Activated CD8-positive, alpha-beta memory T cell treated with anti-CD3 and anti-CD28 coated beads, Interleukin-2, amount 50 U/mL, for 48 hours (primary cell): ENCODE data around the gene MMP25.
"Not testable (repeated sequence)": the region's sequence is repeated elsewhere in the genome, so short reads cannot be mapped to it uniquely, and the experiment has no call there.

Source experiments
- DNase-seq: peaks from one replicate; pipeline ENCODE4 v3.0.0-alpha.2; 2020

Gene MMP25

DNA sequence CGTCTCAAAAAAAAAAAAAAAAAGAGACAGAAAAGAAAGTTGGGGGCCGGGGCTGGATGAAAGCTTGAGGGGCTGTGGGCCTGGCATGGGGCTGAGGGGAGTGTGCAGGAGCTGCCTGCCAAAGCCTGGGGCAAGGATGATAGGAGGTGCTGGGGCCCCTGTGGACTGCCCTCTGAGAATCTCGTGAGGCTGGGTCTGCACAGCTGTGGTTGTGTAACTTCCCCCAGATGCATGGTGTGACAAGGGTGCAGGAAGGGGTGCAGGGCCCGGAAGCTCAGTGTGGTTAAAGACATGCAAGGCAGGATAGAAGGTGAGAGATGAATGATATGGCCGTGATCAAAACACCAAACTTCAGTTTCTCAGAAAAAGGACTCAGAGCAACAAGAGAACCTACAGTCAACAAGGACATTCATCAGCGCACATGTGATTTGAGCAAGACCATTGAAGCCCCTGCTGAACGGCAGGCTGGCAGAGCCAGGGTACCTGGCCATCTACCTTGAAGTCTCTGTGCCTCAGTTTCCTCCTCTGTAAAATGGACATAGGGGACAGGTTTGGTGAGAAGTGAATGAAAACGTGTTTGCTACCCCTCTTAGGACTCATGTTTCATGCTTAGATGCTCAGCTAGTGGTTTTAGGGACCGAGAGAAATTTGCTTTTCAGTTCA, 28.6 kb downstream of the MMP25 start:
- peak; percentile 85 for DNase-seq

GRCh38 chr16:3075523-3075915, 29.2 kb downstream of the MMP25 start:
- no peak for DNase-seq

DNA sequence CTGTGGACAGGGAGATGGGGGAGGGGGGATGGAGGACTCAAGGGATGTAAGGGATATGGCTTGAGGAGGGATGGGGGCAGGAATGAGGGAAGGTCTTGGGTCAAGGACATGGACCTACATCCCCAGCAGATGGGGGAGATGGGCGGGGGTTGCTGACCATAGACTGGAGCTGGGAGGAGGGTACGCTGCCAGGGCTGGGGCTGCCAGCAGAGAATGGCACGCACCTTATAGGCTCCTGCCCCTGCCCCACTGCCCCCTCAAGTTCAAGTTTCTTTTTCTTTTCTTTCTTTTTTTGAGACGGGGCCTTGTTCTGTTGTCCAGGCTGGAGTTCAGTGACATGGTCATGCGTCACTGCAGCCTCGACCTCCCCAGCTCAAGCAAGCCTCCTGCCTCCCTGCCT, 29.6 kb downstream of the MMP25 start:
- DNase-seq = not testable (repeated sequence)

DNA sequence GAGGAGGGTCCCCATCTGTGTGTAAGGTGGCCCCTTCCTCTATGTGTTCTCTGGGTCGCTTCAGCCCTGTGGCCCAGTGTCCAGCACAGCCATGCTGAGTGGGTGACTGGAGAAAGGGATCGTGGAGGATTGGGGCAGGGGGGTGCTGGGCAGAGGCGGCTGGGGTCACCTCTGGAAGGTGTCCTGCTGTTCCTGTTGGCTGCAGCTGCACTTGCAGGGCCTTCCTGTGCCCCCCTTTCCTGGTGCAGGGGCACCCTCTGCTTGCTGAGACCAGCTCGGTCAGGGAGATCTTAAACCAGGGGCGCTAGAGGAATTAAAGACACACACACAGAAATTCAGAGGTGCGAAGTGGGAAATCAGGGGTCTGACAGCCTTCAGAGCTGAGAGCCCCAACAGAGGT, 30.2 kb downstream of the MMP25 start:
- DNase-seq = no peak

- DNase-seq = no peak
These were observed 33.7 kb downstream of the MMP25 start for GRCh38 chr16:3080024-3080423.

DNA sequence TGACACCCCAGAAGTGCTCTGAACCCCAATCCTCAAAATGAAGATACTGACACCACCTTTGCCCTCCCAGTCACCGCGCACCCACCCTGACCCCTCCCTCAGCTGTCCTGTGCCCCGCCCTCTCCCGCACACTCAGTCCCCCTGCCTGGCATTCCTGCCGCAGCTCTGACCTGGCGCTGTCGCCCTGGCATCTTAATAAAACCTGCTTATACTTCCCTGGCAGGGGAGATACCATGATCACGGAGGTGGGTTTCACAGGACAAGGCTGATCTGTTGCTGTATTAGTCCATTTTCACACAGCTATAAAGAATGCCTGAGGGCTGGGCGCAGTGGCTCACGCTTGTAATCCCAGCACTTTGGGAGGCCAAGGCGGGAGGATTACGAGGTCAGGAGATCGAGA, 35.6 kb downstream of the MMP25 start:
- DNase-seq = not testable (repeated sequence)

DNA sequence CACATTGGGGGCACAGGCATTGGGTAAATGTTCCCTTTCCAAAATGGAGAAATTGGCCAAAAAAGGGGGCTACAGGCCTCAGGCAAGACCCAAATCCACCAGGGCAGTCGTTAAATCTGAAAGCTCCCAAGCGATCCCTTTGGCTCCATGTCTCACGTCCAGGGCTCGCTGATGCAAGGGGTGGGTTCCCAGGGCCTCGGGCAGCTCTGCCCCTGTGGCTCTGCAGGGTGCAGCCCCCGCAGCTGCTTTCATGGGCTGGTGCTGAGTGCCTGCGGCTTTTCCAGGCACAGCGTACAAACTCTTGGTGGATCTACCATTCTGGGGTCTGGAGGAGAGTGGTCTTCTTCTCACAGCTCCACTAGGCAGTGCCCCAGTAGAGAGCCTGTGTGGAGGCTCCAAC, 37.0 kb downstream of the MMP25 start:
- not testable (repeated sequence) for DNase-seq

- no peak for DNase-seq
These were observed 38.1 kb downstream of the MMP25 start for GRCh38 chr16:3084491-3084890.

DNA sequence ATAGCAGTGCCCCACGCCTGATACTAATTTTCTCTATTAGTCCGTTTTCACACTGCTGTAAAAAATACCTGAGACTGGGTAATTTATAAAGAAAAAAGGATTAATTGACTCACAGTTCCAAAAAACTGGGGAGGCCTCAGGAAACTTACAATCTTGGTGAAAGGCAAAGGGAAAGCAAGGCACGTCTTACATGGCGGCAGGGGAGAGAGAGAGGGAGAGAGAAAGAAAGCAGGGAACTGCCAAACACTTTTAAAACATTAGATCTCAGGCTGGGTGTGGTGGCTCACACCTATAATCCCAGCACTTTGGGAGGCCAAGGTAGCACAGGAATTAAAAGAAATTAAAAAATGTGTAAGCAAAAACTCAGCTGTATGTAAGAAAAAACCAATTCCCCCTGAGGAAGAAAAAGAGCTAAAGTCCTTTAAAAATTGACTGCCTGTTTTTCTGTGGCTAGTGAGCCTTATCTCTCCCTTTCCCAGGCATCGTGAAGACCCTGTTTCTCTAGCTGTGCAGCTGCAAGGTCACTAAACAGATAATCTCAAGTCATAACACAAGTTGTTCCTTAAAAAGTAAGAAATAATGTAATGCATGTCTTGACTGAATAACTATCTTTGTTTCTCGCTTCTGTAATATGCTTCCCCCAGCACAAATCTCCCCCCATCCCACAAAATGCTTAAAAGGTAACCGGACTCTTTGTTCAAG, 38.8 kb downstream of the MMP25 start:
- DNase-seq = no peak

- DNase-seq = no peak
These were observed 39.7 kb downstream of the MMP25 start for GRCh38 chr16:3085868-3086595.

DNA sequence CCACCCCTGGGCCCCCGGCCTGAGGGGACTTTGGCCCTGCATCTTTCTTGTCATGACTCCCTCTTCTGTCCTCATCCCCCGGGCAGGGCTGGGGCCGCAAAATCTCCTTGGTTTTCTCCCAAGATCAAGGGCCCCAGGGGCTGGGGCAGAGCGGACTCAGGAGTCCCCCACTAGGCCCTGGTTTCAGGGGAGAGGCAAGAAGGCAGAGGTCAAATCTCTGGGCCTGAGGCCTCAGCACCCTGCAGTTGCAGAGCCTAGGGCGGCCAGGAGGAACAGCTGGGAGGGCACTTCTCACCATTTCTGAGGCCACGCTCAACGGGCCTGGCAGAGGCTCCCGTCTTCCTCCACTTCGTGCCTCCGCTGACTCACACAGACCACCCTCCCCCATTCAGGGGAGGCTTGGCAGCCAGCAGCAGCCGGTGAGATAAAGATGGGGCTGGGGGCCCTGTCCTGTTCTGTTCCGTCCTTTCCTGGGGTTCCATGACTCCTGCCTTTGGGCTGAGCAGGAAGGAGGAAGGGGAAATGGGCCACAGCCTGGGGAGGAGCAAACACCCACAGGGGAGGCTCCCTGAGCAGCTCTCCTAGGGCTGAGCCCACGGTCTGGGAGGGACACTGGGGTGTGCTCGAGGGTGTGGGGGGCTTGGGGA, 40.4 kb downstream of the MMP25 start:
- no peak for DNase-seq

- DNase-seq = no peak
These were observed 41.2 kb downstream of the MMP25 start for GRCh38 chr16:3087243-3088235.

GRCh38 chr16:3088450-3088849, 42.1 kb downstream of the MMP25 start:
- DNase-seq = no peak

DNA sequence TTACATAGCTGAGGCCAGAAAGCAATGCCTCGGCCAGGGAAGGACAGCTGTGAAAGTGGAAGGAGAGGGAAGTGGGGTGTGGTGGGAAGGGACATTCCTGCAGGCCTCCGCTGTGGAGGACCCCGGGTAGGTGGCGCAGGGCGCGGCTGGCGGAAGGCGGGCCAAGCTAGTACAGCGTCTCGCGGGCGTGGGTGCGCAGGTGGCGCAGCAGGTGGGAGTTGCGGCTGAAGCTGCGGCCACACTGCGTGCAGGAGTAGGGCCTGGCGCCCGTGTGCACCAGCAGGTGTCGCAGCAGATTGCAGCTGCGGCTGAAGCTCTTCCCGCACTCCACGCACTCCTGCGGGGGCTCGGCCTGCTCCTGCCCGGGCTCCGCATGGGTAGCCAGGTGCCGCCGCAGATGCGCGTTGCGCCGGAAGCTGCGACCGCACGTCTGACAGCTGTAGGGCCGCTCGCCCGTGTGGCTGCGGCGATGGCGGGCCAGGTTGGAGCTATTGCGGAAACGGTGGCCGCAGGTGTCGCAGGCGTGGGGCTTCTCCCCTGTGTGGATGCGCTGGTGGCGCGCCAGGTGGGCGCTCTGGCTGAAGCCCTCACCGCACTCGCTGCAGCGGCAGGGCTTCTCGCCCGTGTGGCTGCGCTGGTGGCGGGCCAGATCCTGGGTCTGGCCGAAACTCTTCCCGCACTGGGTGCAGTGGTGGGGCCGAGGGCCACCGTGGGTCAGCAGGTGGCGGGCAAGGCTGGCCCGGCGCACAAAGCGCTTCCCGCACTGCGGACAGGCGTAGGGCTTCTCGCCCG, 42.8 kb downstream of the MMP25 start:
- no peak for DNase-seq

DNA sequence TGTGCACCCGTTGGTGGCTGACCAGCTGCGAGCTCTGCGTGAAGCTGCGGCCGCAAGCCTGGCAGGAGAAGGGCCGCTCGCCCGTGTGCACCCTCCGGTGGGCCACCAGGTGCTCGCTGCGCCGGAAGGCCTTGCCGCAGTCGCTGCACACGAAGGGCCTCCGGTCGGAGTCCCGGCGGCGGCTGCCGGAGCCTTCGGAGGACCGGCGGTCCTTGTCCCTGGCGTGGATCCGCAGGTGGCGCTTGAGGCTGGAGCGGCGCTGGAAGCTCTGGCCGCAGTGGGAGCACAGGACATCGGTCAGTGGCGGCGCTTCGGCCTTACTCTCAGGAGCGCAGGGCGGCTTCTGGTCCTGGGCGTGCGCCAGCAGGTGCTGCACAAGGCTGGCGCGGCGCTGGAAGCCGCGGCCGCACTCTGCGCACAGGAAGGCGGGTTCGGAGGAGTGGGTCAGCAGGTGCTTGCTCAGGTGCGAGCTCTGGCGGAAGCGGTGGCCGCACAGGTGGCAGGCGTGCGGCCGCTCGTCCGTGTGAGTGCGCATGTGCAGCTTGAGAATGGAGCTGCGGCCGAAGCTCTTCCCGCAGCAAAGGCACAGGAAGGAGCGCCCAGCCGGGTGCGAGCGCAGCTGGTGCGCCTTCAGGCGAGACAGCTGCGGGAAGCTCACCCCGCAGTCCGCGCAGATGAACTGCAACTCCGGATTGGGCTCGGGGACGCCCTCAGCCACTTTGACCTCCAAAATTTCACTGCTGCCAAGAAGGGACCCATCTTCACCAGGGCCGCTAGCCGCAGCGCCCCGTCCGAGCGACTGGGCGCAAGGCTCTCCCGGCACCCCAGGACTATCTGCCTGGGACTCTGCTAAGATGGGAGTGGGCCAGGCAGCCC, 43.6 kb downstream of the MMP25 start:
- no peak for DNase-seq

DNA sequence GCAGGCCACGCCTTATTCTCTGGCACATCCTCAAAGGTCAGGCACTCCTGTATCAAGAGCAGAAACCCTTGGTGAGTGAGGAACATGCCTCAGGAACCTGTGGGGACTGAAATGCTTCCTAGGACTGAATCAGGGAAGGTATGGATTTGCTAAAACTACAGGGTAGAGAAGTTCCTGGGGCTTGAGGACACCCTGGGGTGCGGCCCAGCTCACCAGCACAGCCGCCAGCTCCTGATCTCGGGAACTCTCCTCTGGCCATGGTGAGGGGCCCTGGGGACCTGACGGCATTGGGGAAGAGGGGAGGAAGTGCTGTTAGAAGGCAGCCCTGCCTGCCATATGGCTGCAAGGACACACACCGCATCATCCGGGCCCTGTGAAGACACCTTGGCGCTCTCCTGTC, 45.2 kb downstream of the MMP25 start:
- no peak for DNase-seq

DNA sequence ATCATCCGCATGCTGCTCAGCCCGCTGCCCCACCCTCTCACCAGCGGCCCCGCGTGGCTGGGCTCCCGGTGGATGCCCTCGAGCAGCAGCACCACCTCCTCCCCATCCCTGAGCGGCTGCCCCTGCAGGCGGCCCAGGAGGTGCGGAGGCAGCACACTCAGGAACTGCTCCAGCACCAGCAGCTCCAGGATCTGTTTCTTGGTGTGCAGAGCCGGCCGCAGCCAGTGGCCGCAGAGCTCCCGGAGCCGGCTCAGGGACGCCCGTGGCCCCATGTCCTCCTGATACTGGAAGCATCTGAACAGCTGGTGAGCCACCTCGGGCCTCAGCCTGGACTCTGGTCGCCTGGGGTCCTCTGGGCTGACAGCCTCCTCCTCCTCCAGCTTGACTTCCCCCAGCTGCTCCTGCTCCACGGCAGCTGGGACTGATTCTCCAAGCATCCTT, 46.2 kb downstream of the MMP25 start:
- DNase-seq = no peak

- DNase-seq = no peak
These were observed 48.1 kb downstream of the MMP25 start for GRCh38 chr16:3094289-3095027.

DNA sequence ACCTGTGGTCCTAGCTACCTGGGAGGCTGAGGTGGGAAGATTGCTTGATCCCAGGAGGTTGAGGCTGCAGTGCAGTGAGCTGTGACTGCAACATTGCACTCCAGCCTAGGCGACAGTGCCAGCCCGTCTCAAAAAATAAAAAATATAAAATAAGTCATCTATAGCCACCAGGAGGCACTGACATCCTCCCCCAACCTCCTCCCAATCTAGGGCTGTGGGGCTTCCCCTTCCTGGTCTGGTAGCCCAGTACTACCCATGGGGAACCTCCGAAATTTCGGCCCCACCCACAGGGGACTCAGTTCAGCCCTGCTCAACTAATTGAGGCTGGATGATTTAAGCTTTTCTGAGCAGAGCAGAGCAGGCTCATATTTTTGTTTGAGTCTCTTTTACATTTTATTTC, 49.5 kb downstream of the MMP25 start:
- peak; percentile 72 for DNase-seq

- DNase-seq = no peak
These were observed 50.0 kb downstream of the MMP25 start for GRCh38 chr16:3096362-3096761.
